ENCODE data around the gene ANKS1B.

DNA sequence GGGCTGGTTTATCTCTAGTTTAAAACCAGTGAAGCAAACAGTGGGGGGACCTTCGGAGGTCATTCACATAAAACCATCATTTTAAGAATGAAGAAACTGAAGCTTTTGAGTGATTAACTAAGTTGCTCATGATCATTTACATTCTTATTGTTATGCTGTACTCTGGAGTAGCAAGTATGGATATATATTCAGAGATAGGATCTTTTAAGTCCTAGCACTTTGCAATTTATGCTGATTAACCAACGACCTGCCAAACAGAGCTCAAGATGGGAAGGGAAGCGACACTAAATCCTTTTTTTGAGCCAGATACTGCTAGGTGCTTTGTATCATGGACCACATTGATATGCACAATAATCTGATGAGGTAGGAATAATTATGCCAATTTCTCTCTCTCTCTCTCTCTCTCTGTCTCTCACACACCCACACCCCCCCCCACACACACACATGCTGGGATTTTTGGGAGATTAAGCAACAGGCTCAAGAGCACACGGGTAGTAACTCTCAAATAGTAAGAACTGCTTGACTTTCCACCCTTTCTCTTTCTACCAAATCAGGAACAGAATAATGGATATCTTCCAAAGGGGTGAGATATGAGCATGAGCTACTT, 1036.3 kb downstream of the ANKS1B start:
- TF ChIP-seq, protein P1, sequence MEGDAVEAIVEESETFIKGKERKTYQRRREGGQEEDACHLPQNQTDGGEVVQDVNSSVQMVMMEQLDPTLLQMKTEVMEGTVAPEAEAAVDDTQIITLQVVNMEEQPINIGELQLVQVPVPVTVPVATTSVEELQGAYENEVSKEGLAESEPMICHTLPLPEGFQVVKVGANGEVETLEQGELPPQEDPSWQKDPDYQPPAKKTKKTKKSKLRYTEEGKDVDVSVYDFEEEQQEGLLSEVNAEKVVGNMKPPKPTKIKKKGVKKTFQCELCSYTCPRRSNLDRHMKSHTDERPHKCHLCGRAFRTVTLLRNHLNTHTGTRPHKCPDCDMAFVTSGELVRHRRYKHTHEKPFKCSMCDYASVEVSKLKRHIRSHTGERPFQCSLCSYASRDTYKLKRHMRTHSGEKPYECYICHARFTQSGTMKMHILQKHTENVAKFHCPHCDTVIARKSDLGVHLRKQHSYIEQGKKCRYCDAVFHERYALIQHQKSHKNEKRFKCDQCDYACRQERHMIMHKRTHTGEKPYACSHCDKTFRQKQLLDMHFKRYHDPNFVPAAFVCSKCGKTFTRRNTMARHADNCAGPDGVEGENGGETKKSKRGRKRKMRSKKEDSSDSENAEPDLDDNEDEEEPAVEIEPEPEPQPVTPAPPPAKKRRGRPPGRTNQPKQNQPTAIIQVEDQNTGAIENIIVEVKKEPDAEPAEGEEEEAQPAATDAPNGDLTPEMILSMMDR (IDR thresholded peaks at IDR 0.05), result no peak
- no peak for TF ChIP-seq POLR2A (IDR thresholded peaks at IDR 0.05)
